IPS DF 6.9 (cell line): ENCODE measurements around the gene OGDH.
"Not testable (repeated sequence)": the region's sequence is repeated elsewhere in the genome, so short reads cannot be mapped to it uniquely, and the experiment has no call there.

Experiments
- DNase-seq: peaks from one replicate; pipeline ENCODE4 v3.0.0-alpha.2; 2013; ENCODE audit warnings: low read depth, low spot score
- H3K27ac ChIP-seq: one replicate; pipeline ENCODE4 v1.5.1; 2013; ENCODE audit warnings: low read length, control low read depth
- H3K27me3 ChIP-seq: 2 replicates; pipeline ENCODE4 v1.6.1; 2013; ENCODE audit warnings: mild to moderate bottlenecking, low read length; ENCODE audit not compliant: control insufficient read depth, insufficient read depth
- H3K36me3 ChIP-seq: 2 replicates; pipeline ENCODE4 v1.6.1; 2013; ENCODE audit warnings: low read length; ENCODE audit not compliant: control insufficient read depth, insufficient read depth
- H3K4me1 ChIP-seq: 2 replicates; pipeline ENCODE4 v1.6.1; 2013; ENCODE audit warnings: low read length; ENCODE audit not compliant: control insufficient read depth, insufficient read depth
- H3K4me3 ChIP-seq: 2 replicates; pipeline ENCODE4 v1.5.1; 2013; ENCODE audit warnings: mild to moderate bottlenecking, low read length
- H3K9me3 ChIP-seq: 2 replicates; pipeline ENCODE4 v1.6.1; 2013; ENCODE audit warnings: low read length, inconsistent platforms; ENCODE audit not compliant: control insufficient read depth, insufficient read depth
- WGBS: extraction: QIAGEN DNeasy Blood & Tissue Kit; methylation state at CpG from one replicate; pipeline ENCODE4 v1.1.7; 2013; ENCODE audit warnings: mixed read lengths, missing lambda C conversion rate; ENCODE audit not compliant: insufficient read length, insufficient coverage; 5-methylcytosine and 5-hydroxymethylcytosine counted together

OGDH gene

DNA sequence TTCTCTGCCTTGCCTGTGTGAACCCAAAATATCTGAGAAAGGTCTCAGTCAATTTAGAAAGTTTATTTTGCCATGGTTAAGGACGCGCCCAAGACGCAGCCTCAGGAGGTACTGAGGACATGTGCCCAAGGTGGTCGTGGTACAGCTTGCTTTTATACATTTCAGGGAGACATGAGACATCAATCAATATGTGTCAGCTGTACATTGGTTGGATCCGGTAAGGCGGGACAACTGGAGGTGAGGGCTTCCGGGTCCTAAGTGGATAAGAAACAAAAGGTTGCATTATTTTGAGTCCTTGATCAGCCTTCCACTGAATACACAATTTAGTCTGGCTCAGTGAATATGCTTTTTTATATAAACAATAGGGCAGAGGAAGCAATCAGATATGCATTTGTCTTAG is 119.8 kb downstream of the OGDH start:
- not testable (repeated sequence) for H3K4me1 ChIP-seq, H3K27me3 ChIP-seq, H3K9me3 ChIP-seq, H3K4me3 ChIP-seq, H3K27ac ChIP-seq, DNase-seq, H3K36me3 ChIP-seq
- WGBS = no CpG with 5 or more reads among the region's 7 CpGs

DNA sequence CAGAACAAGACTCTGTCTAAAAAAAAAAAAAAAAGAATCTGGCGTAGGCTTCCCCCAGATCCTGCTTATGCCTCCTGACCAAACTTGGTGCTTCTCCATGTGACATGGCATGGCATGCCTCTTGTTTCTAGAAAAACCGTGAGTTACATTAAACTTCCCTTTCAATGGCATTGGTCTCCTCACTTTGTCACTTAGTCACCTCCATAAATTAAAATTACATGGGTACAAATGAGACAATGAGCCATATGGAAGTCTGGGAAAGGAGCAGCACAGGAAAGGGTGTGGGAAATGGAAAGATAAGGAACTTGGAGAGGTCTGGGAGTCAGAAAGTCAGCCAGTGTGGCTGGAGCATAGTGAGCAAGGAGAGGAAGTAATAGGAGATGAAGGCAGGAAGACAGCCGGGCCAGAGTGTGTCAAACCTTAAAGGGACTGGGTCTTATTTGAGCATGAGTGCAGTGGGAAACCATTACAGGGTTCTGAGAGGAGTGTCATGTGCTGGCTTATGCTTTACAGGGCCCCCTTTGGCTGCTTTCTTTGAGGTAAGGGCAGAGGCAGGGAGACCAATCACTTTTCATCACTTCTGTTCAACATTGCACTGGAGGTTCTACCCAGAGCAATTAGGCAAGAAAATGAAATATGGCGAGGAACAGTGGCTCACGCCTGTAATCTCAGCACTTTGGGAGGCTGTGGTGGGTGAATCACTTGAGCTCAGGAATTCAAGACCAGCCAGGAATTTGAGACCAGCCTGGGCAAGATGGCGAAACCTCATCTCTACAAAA is 120.9 kb downstream of the OGDH start:
- H3K27ac ChIP-seq = no peak overlapping the region
- WGBS = no CpG with 5 or more reads among the region's 6 CpGs
- no peak overlapping the region for H3K4me3 ChIP-seq
- DNase-seq = no peak
- no peaks in the 10 kb centered on the region for H3K9me3 ChIP-seq
- no peaks in the 10 kb centered on the region for H3K36me3 ChIP-seq
- no peaks in the 10 kb centered on the region for H3K4me1 ChIP-seq
- H3K27me3 ChIP-seq = no peaks in the 10 kb centered on the region

DNA sequence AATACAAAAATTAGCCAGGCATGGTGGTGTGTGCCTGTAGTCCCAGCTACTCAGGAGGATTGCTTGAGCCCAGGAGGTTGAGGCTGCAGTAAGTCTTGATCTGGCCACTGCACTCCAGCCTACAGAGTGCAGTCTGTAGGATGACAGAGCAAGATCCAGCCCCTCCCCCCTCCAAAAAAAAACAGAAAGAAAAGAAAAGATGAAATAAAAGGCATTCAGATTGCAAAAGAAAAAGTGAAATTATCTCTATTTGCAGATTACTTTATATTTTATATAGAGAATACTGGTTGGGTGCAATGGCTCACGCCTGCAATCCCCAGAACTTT is 121.5 kb downstream of the OGDH start:
- Histone ChIP-seq H3K27me3 (no peaks in the 10 kb centered on the region), H3K4me3 (no peak overlapping the region), H3K36me3 (no peaks in the 10 kb centered on the region), H3K4me1 (no peaks in the 10 kb centered on the region), H3K27ac (no peak overlapping the region), H3K9me3 (no peaks in the 10 kb centered on the region)
- no CpG with 5 or more reads among the region's 1 CpG for WGBS
- DNase-seq = no peak

DNA sequence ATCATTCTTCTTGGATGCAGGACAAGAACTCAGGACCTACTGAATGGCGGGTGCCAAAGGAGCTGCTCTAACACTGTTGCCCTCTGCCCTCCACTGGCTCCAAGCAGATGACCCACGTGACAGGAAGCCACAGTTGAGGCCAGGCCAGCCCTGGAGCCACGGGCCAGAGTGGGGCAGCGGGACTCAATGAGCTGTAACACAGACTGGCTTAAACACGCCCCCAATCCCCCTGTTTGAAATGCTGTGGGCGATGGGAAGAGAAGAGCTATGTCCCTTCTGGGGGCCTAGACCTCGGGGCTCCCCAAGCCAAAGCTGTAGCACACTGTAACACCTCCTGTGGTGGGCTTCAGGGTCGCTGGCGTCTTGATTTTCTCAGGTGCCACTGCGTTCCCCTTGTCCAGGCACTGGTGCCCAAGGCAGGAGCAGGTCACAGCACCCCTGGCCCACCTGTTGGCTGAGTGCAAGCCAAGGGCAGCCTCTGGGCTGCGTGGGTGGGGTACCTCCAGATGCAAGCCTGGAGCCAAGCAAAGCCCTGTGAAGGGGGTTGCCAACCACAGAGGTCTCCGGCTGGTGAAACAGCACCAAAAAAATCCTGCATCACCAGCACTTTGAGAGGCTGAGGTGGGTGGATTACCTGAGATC is 123.6 kb downstream of the OGDH start:
- Histone ChIP-seq H3K27me3 (no peaks in the 10 kb centered on the region), H3K9me3 (no peaks in the 10 kb centered on the region), H3K4me3 (no peak overlapping the region), H3K4me1 (no peaks in the 10 kb centered on the region), H3K36me3 (no peaks in the 10 kb centered on the region), H3K27ac (no peak overlapping the region)
- no CpG with 5 or more reads among the region's 12 CpGs for WGBS
- no peak for DNase-seq

DNA sequence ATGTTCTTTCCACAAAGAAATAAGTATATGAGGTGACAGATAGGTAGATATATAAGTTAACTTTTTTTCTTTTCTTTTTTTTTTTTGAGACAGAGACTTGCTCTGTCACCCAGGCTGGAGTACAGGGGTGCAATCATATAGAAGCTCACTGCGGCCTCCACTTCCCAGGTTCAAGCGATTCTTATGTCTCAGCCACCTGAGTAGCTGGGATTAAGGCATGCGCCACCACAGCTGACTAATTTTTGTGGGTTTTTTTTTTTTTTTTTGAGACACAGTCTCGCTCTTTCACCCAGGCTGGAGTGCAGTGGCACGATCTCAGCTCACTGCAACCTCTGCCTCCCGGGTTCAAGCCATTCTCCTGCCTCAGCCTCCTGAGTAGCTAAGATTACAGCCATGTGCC is 126.5 kb downstream of the OGDH start:
- no CpG with 5 or more reads among the region's 6 CpGs for WGBS
- not testable (repeated sequence) for H3K27me3 ChIP-seq, DNase-seq, H3K36me3 ChIP-seq, H3K27ac ChIP-seq, H3K9me3 ChIP-seq, H3K4me3 ChIP-seq, H3K4me1 ChIP-seq

DNA sequence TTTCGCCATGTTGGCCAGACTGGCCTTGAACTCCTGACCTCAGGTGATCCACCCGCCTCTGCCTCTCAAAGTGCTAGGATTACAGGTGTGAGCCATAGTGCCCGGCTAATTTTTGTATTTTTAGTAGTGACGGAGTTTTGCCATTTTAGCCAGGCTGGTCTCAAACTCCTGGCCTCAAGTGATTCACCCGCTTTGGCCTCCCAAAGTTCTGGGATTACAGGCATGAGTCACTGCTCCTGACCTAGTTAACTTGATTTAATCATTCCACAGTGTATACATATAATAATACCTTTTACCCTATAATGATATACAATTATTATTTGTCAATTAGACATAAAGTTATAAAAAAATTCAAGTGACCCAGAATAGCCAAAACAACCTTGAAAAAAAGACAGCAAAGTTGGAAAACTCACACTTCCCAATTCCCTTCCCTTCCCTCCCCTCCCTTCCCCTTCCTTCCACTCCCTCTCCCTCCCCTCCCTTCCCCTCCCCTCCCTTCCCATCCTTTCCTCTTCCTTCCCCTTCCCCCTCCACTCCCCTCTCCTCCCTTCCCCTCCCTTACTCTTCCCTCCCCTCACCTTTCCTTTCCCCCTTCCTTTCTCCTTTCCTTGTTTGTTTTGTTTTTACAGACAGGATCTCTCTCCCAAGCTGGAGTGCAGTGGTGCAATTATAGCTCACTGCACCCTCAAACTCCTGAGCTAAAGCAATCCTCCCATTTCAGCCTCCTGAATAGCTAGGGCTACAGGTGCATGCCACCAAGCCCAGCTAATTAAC is 127.5 kb downstream of the OGDH start:
- Histone ChIP-seq H3K9me3 (no peaks in the 10 kb centered on the region), H3K4me3 (no peak overlapping the region), H3K36me3 (no peaks in the 10 kb centered on the region), H3K4me1 (no peaks in the 10 kb centered on the region), H3K27ac (no peak overlapping the region), H3K27me3 (no peaks in the 10 kb centered on the region)
- WGBS = no CpG with 5 or more reads among the region's 5 CpGs
- DNase-seq = no peak

DNA sequence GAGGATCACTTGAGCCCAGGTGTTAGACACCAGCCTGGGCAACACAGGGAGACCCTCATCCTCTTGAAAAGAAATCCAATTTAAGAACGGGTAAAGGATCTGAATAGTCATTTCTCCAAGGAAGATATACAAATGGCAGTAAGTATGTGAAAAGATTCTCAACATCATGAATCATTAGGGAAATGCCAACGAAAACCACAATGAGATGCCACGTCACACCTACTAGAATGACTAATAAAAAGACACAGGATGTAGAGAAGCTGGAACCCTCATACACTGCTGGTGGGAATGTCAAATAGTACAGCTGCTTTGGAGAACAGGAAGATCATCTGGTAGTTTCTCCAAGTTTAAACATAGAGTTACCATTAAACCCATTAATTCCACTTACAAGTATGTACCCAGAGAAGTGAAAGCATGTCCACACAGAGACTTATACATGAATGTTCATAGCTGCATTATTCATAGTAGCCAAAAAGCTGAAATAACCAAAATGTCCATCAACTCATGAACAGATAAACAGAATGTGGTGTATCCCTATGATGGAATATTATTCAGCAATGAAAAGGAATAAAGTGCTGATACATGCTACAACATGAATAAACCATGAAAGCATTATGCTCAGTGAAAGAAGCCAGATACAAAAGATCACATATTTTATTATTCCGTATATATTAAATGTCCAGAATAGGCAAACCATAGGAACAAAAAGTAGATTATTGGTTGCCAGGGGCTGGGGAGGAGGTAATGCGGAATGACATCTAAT is 129.2 kb downstream of the OGDH start:
- Histone ChIP-seq H3K9me3 (no peaks in the 10 kb centered on the region), H3K36me3 (no peaks in the 10 kb centered on the region), H3K4me3 (no peak overlapping the region), H3K4me1 (no peaks in the 10 kb centered on the region; the same call in 1 of the 2 replicates), H3K27ac (no peak overlapping the region), H3K27me3 (no peaks in the 10 kb centered on the region)
- WGBS = no CpG with 5 or more reads among the region's 5 CpGs
- DNase-seq = no peak

DNA sequence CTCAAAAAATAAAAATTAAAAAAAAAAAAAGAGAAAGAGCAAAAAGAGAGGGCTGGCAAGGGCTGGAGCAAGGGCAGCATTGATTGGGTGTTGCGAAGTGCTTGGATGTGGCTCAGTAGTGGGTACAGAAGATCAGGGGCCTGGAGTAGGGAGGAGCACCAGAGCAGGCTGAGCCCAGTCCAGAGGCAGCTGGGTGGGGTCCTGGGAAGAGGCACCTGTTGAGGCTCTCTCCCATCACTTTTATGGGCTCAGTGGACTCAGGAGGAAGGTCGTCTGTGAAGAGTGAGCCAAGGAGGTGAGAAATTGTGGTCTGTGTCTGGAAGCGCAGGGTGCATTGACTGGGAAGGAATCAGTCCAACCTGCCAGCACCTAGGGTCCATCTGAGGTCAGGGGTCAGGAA is 130.5 kb downstream of the OGDH start:
- no peak overlapping the region for H3K27ac ChIP-seq
- no peaks in the 10 kb centered on the region for H3K27me3 ChIP-seq
- H3K36me3 ChIP-seq = no peaks in the 10 kb centered on the region
- no peaks in the 10 kb centered on the region for H3K9me3 ChIP-seq
- H3K4me1 ChIP-seq = no peaks in the 10 kb centered on the region; the same call in 1 of the 2 replicates
- no CpG with 5 or more reads among the region's 3 CpGs for WGBS
- no peak overlapping the region for H3K4me3 ChIP-seq
- DNase-seq = no peak

DNA sequence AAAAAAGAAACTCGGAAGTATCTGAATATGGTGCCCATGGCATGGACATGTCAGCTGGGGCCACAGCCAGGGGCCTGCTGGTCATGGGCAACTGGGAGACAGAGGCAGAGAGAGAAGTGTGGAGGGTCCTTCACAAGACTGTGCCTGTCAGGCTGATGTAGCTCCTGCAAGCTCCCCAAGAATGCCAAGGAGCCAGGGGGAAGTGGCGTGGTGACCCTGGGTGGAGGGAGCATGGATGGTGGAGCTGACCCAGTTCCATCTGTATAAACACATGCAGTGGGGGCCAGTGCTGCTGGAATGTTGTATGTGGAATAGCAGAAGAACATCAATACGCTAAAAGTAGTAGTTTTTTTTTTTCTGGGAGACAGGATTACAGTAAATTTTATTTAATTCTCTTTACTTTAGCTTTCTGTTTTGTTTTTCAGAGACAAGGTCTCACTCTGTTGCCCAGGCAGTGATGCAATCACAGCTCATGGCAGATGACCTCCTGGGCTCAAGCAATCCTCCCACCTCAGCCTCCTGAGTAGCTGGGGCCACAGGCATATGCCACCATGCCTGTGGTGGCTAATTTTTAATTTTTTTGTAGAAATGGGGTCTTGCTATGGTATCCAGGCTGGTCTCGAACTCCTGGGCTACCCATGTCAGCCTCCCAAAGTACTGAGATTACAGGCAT is 131.8 kb downstream of the OGDH start:
- H3K9me3 ChIP-seq = no peaks in the 10 kb centered on the region
- H3K4me1 ChIP-seq = no peaks in the 10 kb centered on the region; the same call in 1 of the 2 replicates
- H3K36me3 ChIP-seq = no peaks in the 10 kb centered on the region
- H3K27ac ChIP-seq = no peak overlapping the region
- WGBS = no CpG with 5 or more reads among the region's 4 CpGs
- no peak for DNase-seq
- H3K27me3 ChIP-seq = no peaks in the 10 kb centered on the region
- H3K4me3 ChIP-seq = no peak overlapping the region
